Type B pancreatic cell (in vitro differentiated cells): ENCODE data around the gene PLOD2. TPM values are rescaled to one million over a fixed set of nuclear protein-coding genes. Genes with fewer than 3 reads are reported as not detected.

Source experiments
- DNase-seq: peaks from one replicate; pipeline ENCODE4 v3.0.0; 2021; ENCODE audit warnings: mixed read lengths; ENCODE audit not compliant: unreplicated experiment; ENCODE audit errors: extremely low spot score
- H3K27ac Mint-ChIP-seq: 2 replicates; pipeline ENCODE4 v1.8.0; 2021; ENCODE audit warnings: mild to moderate bottlenecking, mixed read lengths
- H3K27me3 Mint-ChIP-seq: 2 replicates; pipeline ENCODE4 v1.8.0; 2021; ENCODE audit warnings: mixed read lengths
- H3K36me3 Mint-ChIP-seq: 2 replicates; pipeline ENCODE4 v1.8.0; 2021; ENCODE audit warnings: mixed read lengths
- H3K4me1 Mint-ChIP-seq: one replicate; pipeline ENCODE4 v1.8.0; 2021; ENCODE audit warnings: mixed read lengths; ENCODE audit not compliant: unreplicated experiment
- H3K4me3 Mint-ChIP-seq: 2 replicates; pipeline ENCODE4 v1.8.0; 2021; ENCODE audit warnings: mild to moderate bottlenecking, mixed read lengths
- H3K9me3 Mint-ChIP-seq: 2 replicates; pipeline ENCODE4 v1.8.0; 2021; ENCODE audit warnings: mixed read lengths
- total RNA-seq: library from RNA; stranded (reverse); gene quantifications from 2 replicates; pipeline ENCODE4 v1.2.1, GENCODE V29; 2021; ENCODE audit warnings: low replicate concordance
- TF ChIP-seq, protein P1 (sequence below): fragments of 200-600 bp; sonication (generic); conservative IDR thresholded peaks from 2 replicates; pipeline ENCODE4 v1.5.0; 2021; ENCODE audit warnings: antibody characterized with exemption, mild to moderate bottlenecking

Gene PLOD2
- total RNA-seq, 1 donor from 2014 or later: 35.0 TPM

- Mint-ChIP-seq H3K36me3 (no peaks in the 10 kb centered on the region), H3K4me3 (no peak overlapping the region), H3K9me3 (no peaks in the 10 kb centered on the region), H3K27ac (no peak overlapping the region), H3K4me1 (peaks cover 23% of the 10 kb centered on the region), H3K27me3 (no peaks in the 10 kb centered on the region)
- TF ChIP-seq, protein P1, sequence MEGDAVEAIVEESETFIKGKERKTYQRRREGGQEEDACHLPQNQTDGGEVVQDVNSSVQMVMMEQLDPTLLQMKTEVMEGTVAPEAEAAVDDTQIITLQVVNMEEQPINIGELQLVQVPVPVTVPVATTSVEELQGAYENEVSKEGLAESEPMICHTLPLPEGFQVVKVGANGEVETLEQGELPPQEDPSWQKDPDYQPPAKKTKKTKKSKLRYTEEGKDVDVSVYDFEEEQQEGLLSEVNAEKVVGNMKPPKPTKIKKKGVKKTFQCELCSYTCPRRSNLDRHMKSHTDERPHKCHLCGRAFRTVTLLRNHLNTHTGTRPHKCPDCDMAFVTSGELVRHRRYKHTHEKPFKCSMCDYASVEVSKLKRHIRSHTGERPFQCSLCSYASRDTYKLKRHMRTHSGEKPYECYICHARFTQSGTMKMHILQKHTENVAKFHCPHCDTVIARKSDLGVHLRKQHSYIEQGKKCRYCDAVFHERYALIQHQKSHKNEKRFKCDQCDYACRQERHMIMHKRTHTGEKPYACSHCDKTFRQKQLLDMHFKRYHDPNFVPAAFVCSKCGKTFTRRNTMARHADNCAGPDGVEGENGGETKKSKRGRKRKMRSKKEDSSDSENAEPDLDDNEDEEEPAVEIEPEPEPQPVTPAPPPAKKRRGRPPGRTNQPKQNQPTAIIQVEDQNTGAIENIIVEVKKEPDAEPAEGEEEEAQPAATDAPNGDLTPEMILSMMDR: no peak
- no peak for DNase-seq
Measured at GRCh38 chr3:146139586-146140110, 21.3 kb downstream of the PLOD2 start.

GRCh38 chr3:146138902-146139301, 22.1 kb downstream of the PLOD2 start:
- Mint-ChIP-seq H3K27me3 (no peaks in the 10 kb centered on the region), H3K27ac (no peak overlapping the region), H3K36me3 (no peaks in the 10 kb centered on the region), H3K9me3 (no peaks in the 10 kb centered on the region), H3K4me1 (peaks cover 28% of the 10 kb centered on the region), H3K4me3 (no peak overlapping the region)
- TF ChIP-seq, protein P1: no peak
- no peak for DNase-seq

DNA sequence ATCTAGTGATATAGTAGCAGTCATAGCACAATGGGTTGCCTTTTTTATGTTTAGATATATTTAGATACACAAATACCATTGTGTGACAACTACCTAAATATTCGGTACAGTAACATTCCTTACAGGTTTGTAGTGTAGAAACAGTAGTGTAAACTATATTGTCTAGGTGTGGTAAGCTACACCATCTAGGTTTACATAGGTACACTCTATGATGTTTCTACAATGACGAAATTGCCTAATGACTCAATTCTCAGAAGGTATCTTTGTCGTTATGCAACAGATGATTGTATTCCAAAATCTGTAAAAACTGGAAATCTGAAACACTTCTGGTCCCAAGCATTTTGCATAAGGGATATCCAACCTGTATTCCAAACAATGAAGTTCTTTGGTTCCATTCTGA, 24.3 kb downstream of the PLOD2 start:
- Mint-ChIP-seq H3K4me3 (no peak overlapping the region), H3K27me3 (no peaks in the 10 kb centered on the region), H3K9me3 (no peaks in the 10 kb centered on the region), H3K4me1 (peaks cover 20% of the 10 kb centered on the region), H3K27ac (no peak overlapping the region), H3K36me3 (no peaks in the 10 kb centered on the region)
- no peak for DNase-seq
- TF ChIP-seq, protein P1: no peak

DNA sequence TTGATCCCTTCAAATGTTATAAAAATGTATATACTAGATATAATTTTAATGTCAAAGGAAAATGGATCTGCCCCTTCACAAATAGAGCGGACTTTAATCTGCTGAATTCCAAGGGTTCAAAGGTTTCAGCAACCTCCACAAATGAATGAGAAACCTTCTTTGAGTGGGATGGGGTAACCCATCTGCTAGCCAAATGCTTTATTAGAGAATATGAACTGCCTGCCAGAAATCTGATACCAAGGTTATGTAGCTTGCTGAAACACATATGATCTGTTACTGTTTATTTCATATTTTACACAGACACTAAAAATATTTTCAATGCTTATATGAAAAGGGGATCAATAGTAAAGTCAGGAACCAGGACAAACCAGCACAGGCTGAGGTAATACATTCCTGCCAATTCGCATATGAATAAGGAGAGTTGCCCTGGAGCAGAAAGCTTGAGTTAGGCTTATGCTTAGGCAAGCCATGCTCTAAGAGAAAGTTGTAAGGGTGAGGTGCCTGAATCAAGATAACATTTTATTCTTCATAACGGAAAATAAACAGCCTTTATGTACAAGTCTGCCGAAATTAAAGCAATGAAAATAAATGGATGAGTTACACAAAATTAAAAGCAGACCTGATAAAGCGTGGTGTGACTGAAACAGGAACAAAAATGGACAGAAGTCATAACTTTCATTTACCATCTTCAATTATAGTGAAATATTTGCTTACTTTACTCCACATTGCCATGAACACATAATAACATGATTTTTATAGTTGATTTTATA, 26.5 kb downstream of the PLOD2 start:
- Mint-ChIP-seq H3K27me3 (no peaks in the 10 kb centered on the region), H3K9me3 (no peaks in the 10 kb centered on the region), H3K4me3 (peak overlapping the region; percentile 3), H3K36me3 (no peaks in the 10 kb centered on the region), H3K27ac (peak overlapping the region; percentile 12), H3K4me1 (peaks cover 15% of the 10 kb centered on the region)
- TF ChIP-seq, protein P1: no peak
- no peak for DNase-seq

GRCh38 chr3:146133441-146133840, 27.5 kb downstream of the PLOD2 start:
- Mint-ChIP-seq H3K9me3 (no peaks in the 10 kb centered on the region), H3K4me3 (no peak overlapping the region), H3K36me3 (no peaks in the 10 kb centered on the region), H3K27ac (no peak overlapping the region), H3K4me1 (peaks cover 15% of the 10 kb centered on the region), H3K27me3 (no peaks in the 10 kb centered on the region)
- no peak for DNase-seq
- TF ChIP-seq, protein P1: no peak
